GM12865 (cell line): ENCODE results near the gene SNX10.

Experiments
- DNase-seq: peaks from one replicate; pipeline ENCODE4 v3.0.0; 2010; ENCODE audit warnings: low read depth
- H3K4me3 ChIP-seq: 2 replicates; pipeline ENCODE4 v1.5.1; 2011; ENCODE audit warnings: mild to moderate bottlenecking, low read depth, low read length, control low read depth
- TF ChIP-seq, protein P1 (sequence below): IDR thresholded peaks from 2 replicates; pipeline ENCODE4 v1.5.1; 2011; ENCODE audit warnings: low read length, control low read depth, low read depth, inconsistent platforms; ENCODE audit not compliant: insufficient read depth; ENCODE audit errors: missing control alignments

Gene SNX10

GRCh38 chr7:26345202-26345601 lies 53.5 kb downstream of the SNX10 start:
- TF ChIP-seq, protein P1, sequence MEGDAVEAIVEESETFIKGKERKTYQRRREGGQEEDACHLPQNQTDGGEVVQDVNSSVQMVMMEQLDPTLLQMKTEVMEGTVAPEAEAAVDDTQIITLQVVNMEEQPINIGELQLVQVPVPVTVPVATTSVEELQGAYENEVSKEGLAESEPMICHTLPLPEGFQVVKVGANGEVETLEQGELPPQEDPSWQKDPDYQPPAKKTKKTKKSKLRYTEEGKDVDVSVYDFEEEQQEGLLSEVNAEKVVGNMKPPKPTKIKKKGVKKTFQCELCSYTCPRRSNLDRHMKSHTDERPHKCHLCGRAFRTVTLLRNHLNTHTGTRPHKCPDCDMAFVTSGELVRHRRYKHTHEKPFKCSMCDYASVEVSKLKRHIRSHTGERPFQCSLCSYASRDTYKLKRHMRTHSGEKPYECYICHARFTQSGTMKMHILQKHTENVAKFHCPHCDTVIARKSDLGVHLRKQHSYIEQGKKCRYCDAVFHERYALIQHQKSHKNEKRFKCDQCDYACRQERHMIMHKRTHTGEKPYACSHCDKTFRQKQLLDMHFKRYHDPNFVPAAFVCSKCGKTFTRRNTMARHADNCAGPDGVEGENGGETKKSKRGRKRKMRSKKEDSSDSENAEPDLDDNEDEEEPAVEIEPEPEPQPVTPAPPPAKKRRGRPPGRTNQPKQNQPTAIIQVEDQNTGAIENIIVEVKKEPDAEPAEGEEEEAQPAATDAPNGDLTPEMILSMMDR, result no peak
- no peak overlapping the region for H3K4me3 ChIP-seq
- DNase-seq, result no peak

DNA sequence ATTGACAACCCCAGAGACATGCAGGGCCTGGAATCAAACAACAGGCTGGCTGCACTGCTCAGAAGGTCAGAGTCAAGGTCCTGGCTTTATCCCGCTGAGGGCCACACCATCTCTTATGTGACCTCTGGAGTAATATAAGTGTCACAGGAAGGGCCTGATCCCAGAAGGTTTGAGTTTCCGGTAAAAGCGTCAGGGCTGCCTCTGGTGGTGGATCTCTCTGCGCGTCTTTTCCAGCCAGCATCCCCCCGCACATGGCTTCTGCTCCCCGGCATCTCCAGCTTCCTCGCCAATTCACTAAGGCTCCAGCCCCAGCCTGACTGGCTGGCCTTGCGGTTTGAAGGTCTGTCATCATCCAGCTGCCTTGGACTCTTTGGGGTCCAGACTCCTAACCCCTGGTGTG lies 54.2 kb downstream of the SNX10 start:
- TF ChIP-seq, protein P1, result no peak
- DNase-seq, result no peak
- H3K4me3 ChIP-seq, result no peak overlapping the region

DNA sequence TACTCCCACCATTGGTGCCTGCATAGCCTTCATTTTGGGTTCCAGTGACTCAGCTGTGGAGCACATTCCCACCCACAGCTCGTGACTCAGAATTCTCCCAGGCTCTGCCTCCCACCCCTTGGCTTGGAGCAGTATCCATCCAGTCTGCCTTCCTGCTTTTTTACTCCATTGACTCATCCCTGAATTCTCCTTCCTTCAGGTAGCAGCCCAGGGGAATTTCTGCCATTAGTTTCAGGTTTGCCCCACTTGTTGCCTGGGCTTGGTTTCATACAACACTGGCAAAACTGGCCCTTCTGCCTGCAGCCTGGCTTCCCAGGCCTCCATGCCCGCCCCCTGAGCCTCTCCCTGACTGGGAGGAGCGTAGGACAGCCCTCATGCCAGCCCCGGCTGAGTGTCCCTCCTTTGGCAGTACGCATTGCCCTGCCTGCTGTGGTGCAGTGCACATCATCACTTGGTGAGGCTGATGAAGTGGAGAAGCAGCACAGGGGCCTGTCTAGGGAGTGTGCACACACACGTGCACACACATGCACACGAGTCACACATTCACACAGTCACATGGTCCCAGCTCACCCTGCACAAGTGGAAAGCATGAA lies 55.0 kb downstream of the SNX10 start:
- TF ChIP-seq, protein P1, result no peak
- no peak overlapping the region for H3K4me3 ChIP-seq
- no peak for DNase-seq

- TF ChIP-seq, protein P1, result no peak
- H3K4me3 ChIP-seq, result no peak overlapping the region
- peak; percentile 74 for DNase-seq
Observed at GRCh38 chr7:26348234-26348851, 56.7 kb downstream of the SNX10 start.

- no peak overlapping the region for H3K4me3 ChIP-seq
- DNase-seq, result no peak
- TF ChIP-seq, protein P1, result no peak
Observed at GRCh38 chr7:26349005-26349915, 57.6 kb downstream of the SNX10 start.

GRCh38 chr7:26351171-26351570 lies 59.5 kb downstream of the SNX10 start:
- no peak for DNase-seq
- TF ChIP-seq, protein P1, result no peak
- H3K4me3 ChIP-seq, result no peak overlapping the region
